GM21529 (cell line): Measurements from ENCODE around the gene RBMS3.
"Not testable (repeated sequence)": the region's sequence is repeated elsewhere in the genome, so short reads cannot be mapped to it uniquely, and the experiment has no call there.

ENCODE experiments used
- ATAC-seq: cut with Tn5 transposase; IDR thresholded peaks from one replicate; pipeline ENCODE4 v1.9.1; 2021; ENCODE audit not compliant: unreplicated experiment

The RBMS3 gene

GRCh38 chr3:29759411-29760225, 478.7 kb downstream of the RBMS3 start:
- no peak for ATAC-seq

- ATAC-seq: no peak
These were observed 479.4 kb downstream of the RBMS3 start for GRCh38 chr3:29760226-29760685.

- no peak for ATAC-seq
These were observed 480.6 kb downstream of the RBMS3 start for GRCh38 chr3:29761517-29761916.

- no peak for ATAC-seq
These were observed 482.2 kb downstream of the RBMS3 start for GRCh38 chr3:29763115-29763514.

- no peak for ATAC-seq
These were observed 483.2 kb downstream of the RBMS3 start for GRCh38 chr3:29764041-29764440.

- ATAC-seq: no peak
These were observed 483.9 kb downstream of the RBMS3 start for GRCh38 chr3:29764603-29765254.

GRCh38 chr3:29771602-29772001, 490.7 kb downstream of the RBMS3 start:
- ATAC-seq: no peak

- no peak for ATAC-seq
These were observed 491.6 kb downstream of the RBMS3 start for GRCh38 chr3:29772436-29772835.

- ATAC-seq: no peak
These were observed 492.6 kb downstream of the RBMS3 start for GRCh38 chr3:29773481-29773880.

GRCh38 chr3:29775340-29775739, 494.5 kb downstream of the RBMS3 start:
- no peak for ATAC-seq

- ATAC-seq: no peak
These were observed 497.0 kb downstream of the RBMS3 start for GRCh38 chr3:29777869-29778268.

- no peak for ATAC-seq
These were observed 508.8 kb downstream of the RBMS3 start for GRCh38 chr3:29789686-29790085.

- ATAC-seq: no peak
These were observed 515.9 kb downstream of the RBMS3 start for GRCh38 chr3:29796808-29797207.

- no peak for ATAC-seq
These were observed 521.2 kb downstream of the RBMS3 start for GRCh38 chr3:29802057-29802456.

GRCh38 chr3:29804044-29804443, 523.2 kb downstream of the RBMS3 start:
- no peak for ATAC-seq

- no peak for ATAC-seq
These were observed 524.9 kb downstream of the RBMS3 start for GRCh38 chr3:29805757-29806156.

GRCh38 chr3:29808324-29808723, 527.5 kb downstream of the RBMS3 start:
- not testable (repeated sequence) for ATAC-seq

- no peak for ATAC-seq
These were observed 541.2 kb downstream of the RBMS3 start for GRCh38 chr3:29822071-29822470.

GRCh38 chr3:29823233-29823632, 542.4 kb downstream of the RBMS3 start:
- ATAC-seq: no peak

GRCh38 chr3:29826712-29827111, 545.8 kb downstream of the RBMS3 start:
- no peak for ATAC-seq

- ATAC-seq: no peak
These were observed 546.9 kb downstream of the RBMS3 start for GRCh38 chr3:29827756-29828155.

- ATAC-seq: no peak
These were observed 548.5 kb downstream of the RBMS3 start for GRCh38 chr3:29829340-29829739.
